Measurements from ENCODE around the gene HEATR1.

DNA sequence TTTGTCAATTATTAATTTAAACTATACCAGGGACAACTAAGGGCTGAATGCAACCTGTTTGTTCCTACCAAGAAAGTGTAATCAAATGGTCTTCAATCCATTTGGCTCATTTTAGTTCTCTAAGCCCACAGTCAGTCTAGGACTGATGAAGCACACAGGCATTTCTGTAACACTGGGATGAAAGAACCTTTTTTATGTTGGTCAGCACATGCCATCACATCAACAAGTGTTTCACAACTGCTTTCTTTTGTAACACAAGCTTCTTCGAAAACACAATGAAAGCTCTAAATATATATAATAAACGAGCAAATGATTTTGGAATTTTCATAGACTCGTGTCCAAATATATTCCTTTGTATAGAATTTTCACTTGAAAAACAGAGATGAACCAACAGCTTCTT is 28.8 kb downstream of the HEATR1 start:
- TF ChIP-seq, protein P1, sequence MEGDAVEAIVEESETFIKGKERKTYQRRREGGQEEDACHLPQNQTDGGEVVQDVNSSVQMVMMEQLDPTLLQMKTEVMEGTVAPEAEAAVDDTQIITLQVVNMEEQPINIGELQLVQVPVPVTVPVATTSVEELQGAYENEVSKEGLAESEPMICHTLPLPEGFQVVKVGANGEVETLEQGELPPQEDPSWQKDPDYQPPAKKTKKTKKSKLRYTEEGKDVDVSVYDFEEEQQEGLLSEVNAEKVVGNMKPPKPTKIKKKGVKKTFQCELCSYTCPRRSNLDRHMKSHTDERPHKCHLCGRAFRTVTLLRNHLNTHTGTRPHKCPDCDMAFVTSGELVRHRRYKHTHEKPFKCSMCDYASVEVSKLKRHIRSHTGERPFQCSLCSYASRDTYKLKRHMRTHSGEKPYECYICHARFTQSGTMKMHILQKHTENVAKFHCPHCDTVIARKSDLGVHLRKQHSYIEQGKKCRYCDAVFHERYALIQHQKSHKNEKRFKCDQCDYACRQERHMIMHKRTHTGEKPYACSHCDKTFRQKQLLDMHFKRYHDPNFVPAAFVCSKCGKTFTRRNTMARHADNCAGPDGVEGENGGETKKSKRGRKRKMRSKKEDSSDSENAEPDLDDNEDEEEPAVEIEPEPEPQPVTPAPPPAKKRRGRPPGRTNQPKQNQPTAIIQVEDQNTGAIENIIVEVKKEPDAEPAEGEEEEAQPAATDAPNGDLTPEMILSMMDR (IDR thresholded peaks at IDR 0.05), result no peak
- TF ChIP-seq POLR2A (IDR thresholded peaks at IDR 0.05), result no peak
- no peak for TF ChIP-seq POLR2AphosphoS5 (IDR thresholded peaks at IDR 0.05)
